RWPE2 (cell line): Measurements from ENCODE around the gene CPLX4.

Source experiments
- ATAC-seq: fragments of 200-7000 bp; cut with Tn5 transposase; 3 replicates; pipeline ENCODE4 v1.9.1; 2021; ENCODE audit warnings: low read depth
- DNase-seq: peaks from one replicate; pipeline ENCODE4 v3.0.0-alpha.2; 2020; ENCODE audit warnings: low spot score
- H3K27ac ChIP-seq: fragments of 450-650 bp; 2 replicates; pipeline ENCODE4 v1.5.1; 2017; ENCODE audit warnings: mild to moderate bottlenecking; ENCODE audit not compliant: poor library complexity, severe bottlenecking
- H3K27me3 ChIP-seq: fragments of 250-450 bp; sonication (Bioruptor Pico); 2 replicates; pipeline ENCODE4 v1.5.1; 2021; ENCODE audit warnings: mild to moderate bottlenecking, moderate library complexity; ENCODE audit not compliant: insufficient read depth, poor library complexity, severe bottlenecking
- H3K36me3 ChIP-seq: fragments of 250-450 bp; sonication (Bioruptor Pico); 2 replicates; pipeline ENCODE4 v1.5.1; 2020; ENCODE audit warnings: low read depth, mild to moderate bottlenecking, moderate library complexity
- H3K4me1 ChIP-seq: fragments of 250-450 bp; sonication (Bioruptor Pico); 2 replicates; pipeline ENCODE4 v1.5.1; 2021; ENCODE audit warnings: mild to moderate bottlenecking, moderate library complexity; ENCODE audit not compliant: insufficient read depth, poor library complexity, severe bottlenecking
- H3K4me3 ChIP-seq: fragments of 250-450 bp; sonication (Bioruptor Pico); 2 replicates; pipeline ENCODE4 v1.5.1; 2021; ENCODE audit warnings: mild to moderate bottlenecking, moderate library complexity; ENCODE audit not compliant: severe bottlenecking
- H3K9me3 ChIP-seq: fragments of 250-450 bp; sonication (Bioruptor Pico); 2 replicates; pipeline ENCODE4 v1.5.1; 2021; ENCODE audit warnings: mild to moderate bottlenecking, moderate library complexity; ENCODE audit not compliant: severe bottlenecking
- TF ChIP-seq, protein P1 (sequence below): fragments of 450-650 bp; IDR thresholded peaks from one replicate; pipeline ENCODE4 v1.5.1; 2017; ENCODE audit warnings: mild to moderate bottlenecking, moderate library complexity; ENCODE audit not compliant: poor library complexity, severe bottlenecking

Gene CPLX4, protein sequence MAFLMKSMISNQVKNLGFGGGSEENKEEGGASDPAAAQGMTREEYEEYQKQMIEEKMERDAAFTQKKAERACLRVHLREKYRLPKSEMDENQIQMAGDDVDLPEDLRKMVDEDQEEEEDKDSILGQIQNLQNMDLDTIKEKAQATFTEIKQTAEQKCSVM

GRCh38 chr18:59318460-59319050 is at the start of gene CPLX4:
Gene CPLX4 (minus strand): TSS chr18:59318649. CDS start chr18:59318462, 187 bp downstream.
- H3K4me1 ChIP-seq, result no peaks in the 10 kb centered on the region
- no peak for ATAC-seq
- TF ChIP-seq, protein P1, sequence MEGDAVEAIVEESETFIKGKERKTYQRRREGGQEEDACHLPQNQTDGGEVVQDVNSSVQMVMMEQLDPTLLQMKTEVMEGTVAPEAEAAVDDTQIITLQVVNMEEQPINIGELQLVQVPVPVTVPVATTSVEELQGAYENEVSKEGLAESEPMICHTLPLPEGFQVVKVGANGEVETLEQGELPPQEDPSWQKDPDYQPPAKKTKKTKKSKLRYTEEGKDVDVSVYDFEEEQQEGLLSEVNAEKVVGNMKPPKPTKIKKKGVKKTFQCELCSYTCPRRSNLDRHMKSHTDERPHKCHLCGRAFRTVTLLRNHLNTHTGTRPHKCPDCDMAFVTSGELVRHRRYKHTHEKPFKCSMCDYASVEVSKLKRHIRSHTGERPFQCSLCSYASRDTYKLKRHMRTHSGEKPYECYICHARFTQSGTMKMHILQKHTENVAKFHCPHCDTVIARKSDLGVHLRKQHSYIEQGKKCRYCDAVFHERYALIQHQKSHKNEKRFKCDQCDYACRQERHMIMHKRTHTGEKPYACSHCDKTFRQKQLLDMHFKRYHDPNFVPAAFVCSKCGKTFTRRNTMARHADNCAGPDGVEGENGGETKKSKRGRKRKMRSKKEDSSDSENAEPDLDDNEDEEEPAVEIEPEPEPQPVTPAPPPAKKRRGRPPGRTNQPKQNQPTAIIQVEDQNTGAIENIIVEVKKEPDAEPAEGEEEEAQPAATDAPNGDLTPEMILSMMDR, result no peak
- H3K36me3 ChIP-seq, result no peaks in the 10 kb centered on the region
- no peak within 1 kb of the TSS for H3K4me3 ChIP-seq
- H3K9me3 ChIP-seq, result no peaks in the 10 kb centered on the region
- no peak within 1 kb of the TSS for H3K27ac ChIP-seq
- no peaks in the 10 kb centered on the region for H3K27me3 ChIP-seq
- DNase-seq, result no peak

GRCh38 chr18:59360381-59360780 is 41.9 kb upstream of the CPLX4 start:
- no peaks in the 10 kb centered on the region for H3K27me3 ChIP-seq
- H3K4me1 ChIP-seq, result peaks cover 6% of the 10 kb centered on the region
- H3K4me3 ChIP-seq, result no peak overlapping the region
- TF ChIP-seq, protein P1, result no peak
- H3K36me3 ChIP-seq, result peaks cover 21% of the 10 kb centered on the region
- no peak overlapping the region for H3K27ac ChIP-seq
- no peaks in the 10 kb centered on the region for H3K9me3 ChIP-seq
- DNase-seq (no peak), ATAC-seq (no peak)

- H3K27ac ChIP-seq, result no peak overlapping the region
- no peak for DNase-seq
Observed at GRCh38 chr18:59359576-59359952, 41.1 kb upstream of the CPLX4 start.

GRCh38 chr18:59358712-59359575 is 40.5 kb upstream of the CPLX4 start, which contains the start of gene LMAN1:
Gene LMAN1 (minus strand): TSS chr18:59359265. CDS start chr18:59359244, 21 bp downstream.
- DNase-seq (peak; percentile 92), ATAC-seq (peak; percentile 93)
- TF ChIP-seq, protein P1, result no peak
- no peaks in the 10 kb centered on the region for H3K9me3 ChIP-seq
- peaks cover 6% of the 10 kb centered on the region for H3K4me1 ChIP-seq
- no peaks in the 10 kb centered on the region for H3K27me3 ChIP-seq
- peak within 1 kb of the TSS; percentile 79 for H3K4me3 ChIP-seq
- peak within 1 kb of the TSS; percentile 67 for H3K27ac ChIP-seq
- peaks cover 36% of the 10 kb centered on the region for H3K36me3 ChIP-seq

More at GRCh38 chr18:59359576-59359952, 41.1 kb upstream of the CPLX4 start:
- peaks cover 6% of the 10 kb centered on the region for H3K4me1 ChIP-seq
- TF ChIP-seq, protein P1, result no peak
- peak overlapping the region; percentile 79 for H3K4me3 ChIP-seq
- no peaks in the 10 kb centered on the region for H3K9me3 ChIP-seq
- peaks cover 29% of the 10 kb centered on the region for H3K36me3 ChIP-seq
- H3K27me3 ChIP-seq, result no peaks in the 10 kb centered on the region
- peak; percentile 30 for ATAC-seq
